Neural cell (in vitro differentiated cells): ENCODE data around the gene FHIT. TPM values are rescaled to one million over a fixed set of nuclear protein-coding genes. Genes with fewer than 3 reads are reported as not detected.

Source experiments
- H2AFZ ChIP-seq: fragments of 200-600, 300-800 bp; sonication (generic), shearing (Covaris generic); 2 replicates; pipeline ENCODE4 v1.6.0; 2014; ENCODE audit warnings: low read depth, mild to moderate bottlenecking, antibody characterized with exemption, low read length, moderate library complexity
- H3F3A ChIP-seq: fragments of 200-600 bp; shearing (Covaris generic); 2 replicates; pipeline ENCODE4 v1.6.1; 2016; ENCODE audit warnings: mild to moderate bottlenecking, moderate library complexity, mixed read lengths, antibody characterized with exemption, low read length; ENCODE audit not compliant: insufficient read depth, poor library complexity, severe bottlenecking
- H3K27ac ChIP-seq: fragments of 200-600, 300-800 bp; sonication (generic), shearing (Covaris generic); 2 replicates; pipeline ENCODE4 v1.5.1; 2014; ENCODE audit warnings: mild to moderate bottlenecking, low read length, moderate library complexity
- H3K27me3 ChIP-seq: fragments of 300-800, 200-600 bp; sonication (generic), shearing (Covaris generic); 2 replicates; pipeline ENCODE4 v1.6.0; 2014; ENCODE audit warnings: mild to moderate bottlenecking, low read depth, low read length, moderate library complexity; ENCODE audit not compliant: insufficient read depth
- H3K36me3 ChIP-seq: fragments of 300-800, 200-600 bp; sonication (generic), shearing (Covaris generic); 2 replicates; pipeline ENCODE4 v1.5.1; 2014; ENCODE audit warnings: mild to moderate bottlenecking, antibody characterized with exemption, low read length, moderate library complexity; ENCODE audit not compliant: insufficient read depth
- H3K4me2 ChIP-seq: fragments of 300-800, 200-600 bp; sonication (generic), shearing (Covaris generic); 2 replicates; pipeline ENCODE4 v1.6.0; 2014; ENCODE audit warnings: mild to moderate bottlenecking, low read length
- H3K4me3 ChIP-seq: fragments of 300-800, 200-600 bp; sonication (generic), shearing (Covaris generic); 2 replicates; pipeline ENCODE4 v1.5.1; 2014; ENCODE audit warnings: mild to moderate bottlenecking, low read length, moderate library complexity
- H3K79me2 ChIP-seq: fragments of 200-600 bp; shearing (Covaris generic); replicated peaks from 2 replicates; pipeline ENCODE4 v1.6.0; 2014; ENCODE audit warnings: mild to moderate bottlenecking, low read length, moderate library complexity; ENCODE audit not compliant: insufficient read depth
- H3K9ac ChIP-seq: fragments of 300-800, 200-600 bp; sonication (generic), shearing (Covaris generic); 2 replicates; pipeline ENCODE4 v1.6.1; 2016; ENCODE audit warnings: mild to moderate bottlenecking, low read length, mixed read lengths
- H3K9me2 ChIP-seq: fragments of 200-600 bp; shearing (Covaris generic); 2 replicates; pipeline ENCODE4 v1.6.1; 2016; ENCODE audit warnings: mild to moderate bottlenecking, low read length, mixed read lengths; ENCODE audit not compliant: insufficient read depth
- H3K9me3 ChIP-seq: fragments of 200-600, 300-800 bp; sonication (generic), shearing (Covaris generic); 2 replicates; pipeline ENCODE4 v1.6.1; 2016; ENCODE audit warnings: mild to moderate bottlenecking, mixed run types, low read length, moderate library complexity, mixed read lengths
- H4K20me1 ChIP-seq: fragments of 200-600 bp; shearing (Covaris generic); 2 replicates; pipeline ENCODE4 v1.6.1; 2016; ENCODE audit warnings: mild to moderate bottlenecking, mixed run types; ENCODE audit not compliant: insufficient read depth
- EP300 ChIP-seq: fragments of 450-650 bp; conservative IDR thresholded peaks from 2 replicates; pipeline ENCODE4 v1.6.1; 2014; ENCODE audit warnings: antibody characterized with exemption, mild to moderate bottlenecking, moderate library complexity; ENCODE audit not compliant: poor library complexity, severe bottlenecking
- EZH2 ChIP-seq: fragments of 200-600, 300-800 bp; shearing (Covaris generic), sonication (generic); IDR thresholded peaks from 2 replicates; pipeline ENCODE4 v1.6.1; 2014; ENCODE audit warnings: antibody characterized with exemption, low read length, borderline replicate concordance, mild to moderate bottlenecking; ENCODE audit not compliant: insufficient read depth, poor library complexity, severe bottlenecking
- MXI1 ChIP-seq: fragments of 450-650 bp; conservative IDR thresholded peaks from 2 replicates; pipeline ENCODE4 v1.6.1; 2014; ENCODE audit warnings: antibody characterized with exemption, mild to moderate bottlenecking; ENCODE audit not compliant: poor library complexity, severe bottlenecking
- POLR2AphosphoS5 ChIP-seq: IDR thresholded peaks from 2 replicates; pipeline ENCODE4 v1.6.1; 2012
- RAD21 ChIP-seq: fragments of 450-650 bp; conservative IDR thresholded peaks from 2 replicates; pipeline ENCODE4 v1.6.1; 2014; ENCODE audit warnings: antibody characterized with exemption, mild to moderate bottlenecking, moderate library complexity
- SMC3 ChIP-seq: fragments of 450-650 bp; conservative IDR thresholded peaks from 2 replicates; pipeline ENCODE4 v1.6.1; 2014; ENCODE audit warnings: antibody characterized with exemption, mild to moderate bottlenecking, moderate library complexity; ENCODE audit not compliant: poor library complexity
- TAF1 ChIP-seq: IDR thresholded peaks from 2 replicates; pipeline ENCODE4 v1.6.1; 2012; ENCODE audit warnings: low read depth
- polyA plus RNA-seq: library from polyadenylated mRNA; depleted of rRNA; stranded (reverse); fragments of >200 nt; gene quantifications from 2 replicates; pipeline ENCODE4 v1.2.3, GENCODE V29; 2014
- TF ChIP-seq, protein P1 (sequence below): IDR thresholded peaks from 2 replicates; pipeline ENCODE4 v1.6.1; 2012; ENCODE audit warnings: borderline replicate concordance
- TF ChIP-seq, protein P2 (sequence below): fragments of 450-650 bp; IDR thresholded peaks from 2 replicates; pipeline ENCODE4 v1.5.1; 2014; ENCODE audit warnings: antibody characterized with exemption, mild to moderate bottlenecking, moderate library complexity; ENCODE audit not compliant: poor library complexity, severe bottlenecking

Gene FHIT
- polyA plus RNA-seq, 1 donor from 2014 or later: not detected

DNA sequence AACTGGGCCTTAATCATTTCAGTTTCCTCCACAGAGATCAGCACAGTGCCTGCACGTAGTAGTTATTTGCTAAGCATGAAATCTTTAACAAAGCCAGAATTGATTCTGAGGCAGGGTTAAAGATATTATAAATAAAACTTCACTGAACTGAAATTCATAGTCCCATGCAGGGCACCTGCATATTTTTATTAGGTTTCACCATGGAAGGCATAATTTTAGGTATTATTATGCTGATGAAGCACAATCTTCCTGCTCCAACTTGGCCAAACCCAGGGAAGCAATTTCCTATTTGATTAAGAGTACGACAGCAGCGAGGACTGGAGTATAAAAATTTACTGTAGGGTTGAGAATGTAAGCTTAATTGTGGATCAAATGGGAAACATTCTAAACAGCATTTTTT, 1131.0 kb downstream of the FHIT start:
- Histone ChIP-seq H3K4me3 (no peak overlapping the region), H4K20me1 (no peaks in the 10 kb centered on the region), H3K9me2 (no peaks in the 10 kb centered on the region), H3K27me3 (no peaks in the 10 kb centered on the region), H3K4me2 (no peak overlapping the region), H3K9me3 (no peaks in the 10 kb centered on the region), H3K27ac (no peak overlapping the region), H3F3A (no peaks in the 10 kb centered on the region), H3K79me2 (no peaks in the 10 kb centered on the region), H3K9ac (no peak overlapping the region), H2AFZ (no peak overlapping the region), H3K36me3 (no peaks in the 10 kb centered on the region)
- TF ChIP-seq RAD21: no peak

DNA sequence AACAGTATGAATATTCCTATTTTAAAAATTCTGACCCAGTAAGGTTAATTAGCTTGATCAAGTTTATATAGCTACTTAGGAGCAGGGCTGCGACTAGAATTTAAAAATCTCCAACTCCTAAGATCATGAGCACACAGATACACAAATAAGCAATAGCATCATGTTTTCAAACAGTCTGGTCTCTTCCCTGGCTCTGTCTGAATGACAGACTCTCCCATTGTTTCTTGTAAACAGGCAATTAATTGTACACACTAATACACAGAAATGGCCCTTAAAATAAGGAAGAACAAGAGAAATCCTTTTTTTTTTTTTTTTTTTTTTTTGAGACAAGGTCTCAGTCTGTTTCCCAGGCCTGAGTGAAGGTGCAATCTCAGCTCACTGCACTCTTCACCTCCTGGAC, 1137.1 kb downstream of the FHIT start:
- Histone ChIP-seq H3K4me2 (no peak overlapping the region), H3K79me2 (no peaks in the 10 kb centered on the region), H3K27me3 (no peaks in the 10 kb centered on the region), H4K20me1 (no peaks in the 10 kb centered on the region), H3K4me3 (no peak overlapping the region), H2AFZ (no peak overlapping the region), H3K9me2 (no peaks in the 10 kb centered on the region), H3K9me3 (no peaks in the 10 kb centered on the region), H3K9ac (no peak overlapping the region), H3K36me3 (no peaks in the 10 kb centered on the region), H3K27ac (no peak overlapping the region), H3F3A (no peaks in the 10 kb centered on the region)
- TF ChIP-seq RAD21 (no peak), SMC3 (no peak), TAF1 (no peak), POLR2AphosphoS5 (no peak), EP300 (no peak), MXI1 (no peak)
- TF ChIP-seq, protein P1, sequence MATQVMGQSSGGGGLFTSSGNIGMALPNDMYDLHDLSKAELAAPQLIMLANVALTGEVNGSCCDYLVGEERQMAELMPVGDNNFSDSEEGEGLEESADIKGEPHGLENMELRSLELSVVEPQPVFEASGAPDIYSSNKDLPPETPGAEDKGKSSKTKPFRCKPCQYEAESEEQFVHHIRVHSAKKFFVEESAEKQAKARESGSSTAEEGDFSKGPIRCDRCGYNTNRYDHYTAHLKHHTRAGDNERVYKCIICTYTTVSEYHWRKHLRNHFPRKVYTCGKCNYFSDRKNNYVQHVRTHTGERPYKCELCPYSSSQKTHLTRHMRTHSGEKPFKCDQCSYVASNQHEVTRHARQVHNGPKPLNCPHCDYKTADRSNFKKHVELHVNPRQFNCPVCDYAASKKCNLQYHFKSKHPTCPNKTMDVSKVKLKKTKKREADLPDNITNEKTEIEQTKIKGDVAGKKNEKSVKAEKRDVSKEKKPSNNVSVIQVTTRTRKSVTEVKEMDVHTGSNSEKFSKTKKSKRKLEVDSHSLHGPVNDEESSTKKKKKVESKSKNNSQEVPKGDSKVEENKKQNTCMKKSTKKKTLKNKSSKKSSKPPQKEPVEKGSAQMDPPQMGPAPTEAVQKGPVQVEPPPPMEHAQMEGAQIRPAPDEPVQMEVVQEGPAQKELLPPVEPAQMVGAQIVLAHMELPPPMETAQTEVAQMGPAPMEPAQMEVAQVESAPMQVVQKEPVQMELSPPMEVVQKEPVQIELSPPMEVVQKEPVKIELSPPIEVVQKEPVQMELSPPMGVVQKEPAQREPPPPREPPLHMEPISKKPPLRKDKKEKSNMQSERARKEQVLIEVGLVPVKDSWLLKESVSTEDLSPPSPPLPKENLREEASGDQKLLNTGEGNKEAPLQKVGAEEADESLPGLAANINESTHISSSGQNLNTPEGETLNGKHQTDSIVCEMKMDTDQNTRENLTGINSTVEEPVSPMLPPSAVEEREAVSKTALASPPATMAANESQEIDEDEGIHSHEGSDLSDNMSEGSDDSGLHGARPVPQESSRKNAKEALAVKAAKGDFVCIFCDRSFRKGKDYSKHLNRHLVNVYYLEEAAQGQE: no peak
- TF ChIP-seq, protein P2, sequence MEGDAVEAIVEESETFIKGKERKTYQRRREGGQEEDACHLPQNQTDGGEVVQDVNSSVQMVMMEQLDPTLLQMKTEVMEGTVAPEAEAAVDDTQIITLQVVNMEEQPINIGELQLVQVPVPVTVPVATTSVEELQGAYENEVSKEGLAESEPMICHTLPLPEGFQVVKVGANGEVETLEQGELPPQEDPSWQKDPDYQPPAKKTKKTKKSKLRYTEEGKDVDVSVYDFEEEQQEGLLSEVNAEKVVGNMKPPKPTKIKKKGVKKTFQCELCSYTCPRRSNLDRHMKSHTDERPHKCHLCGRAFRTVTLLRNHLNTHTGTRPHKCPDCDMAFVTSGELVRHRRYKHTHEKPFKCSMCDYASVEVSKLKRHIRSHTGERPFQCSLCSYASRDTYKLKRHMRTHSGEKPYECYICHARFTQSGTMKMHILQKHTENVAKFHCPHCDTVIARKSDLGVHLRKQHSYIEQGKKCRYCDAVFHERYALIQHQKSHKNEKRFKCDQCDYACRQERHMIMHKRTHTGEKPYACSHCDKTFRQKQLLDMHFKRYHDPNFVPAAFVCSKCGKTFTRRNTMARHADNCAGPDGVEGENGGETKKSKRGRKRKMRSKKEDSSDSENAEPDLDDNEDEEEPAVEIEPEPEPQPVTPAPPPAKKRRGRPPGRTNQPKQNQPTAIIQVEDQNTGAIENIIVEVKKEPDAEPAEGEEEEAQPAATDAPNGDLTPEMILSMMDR: no peak

DNA sequence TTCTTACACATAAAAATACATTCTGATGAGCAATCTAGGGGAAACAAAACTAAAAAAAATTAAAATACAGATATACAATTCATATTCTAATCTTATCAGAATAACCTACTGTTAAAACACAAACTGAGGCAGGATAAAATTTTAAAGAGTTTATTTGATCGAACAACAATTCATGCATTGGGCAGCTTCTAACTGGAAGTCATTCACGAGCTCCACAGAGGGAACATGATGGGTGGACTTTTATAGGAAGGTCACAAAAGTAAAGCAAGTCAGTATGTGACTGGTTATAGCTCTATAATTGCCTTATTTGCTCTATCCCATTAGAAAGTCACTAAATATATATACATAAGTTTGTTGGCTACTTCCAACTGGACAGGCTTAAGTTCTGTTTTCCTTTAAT, 1144.0 kb downstream of the FHIT start:
- TF ChIP-seq TAF1: no peak
- TF ChIP-seq, protein P2: no peak
- no peak for TF ChIP-seq RAD21
- no peak for TF ChIP-seq EP300
- no peak for TF ChIP-seq SMC3
- no peak for TF ChIP-seq MXI1
- TF ChIP-seq POLR2AphosphoS5: no peak
- TF ChIP-seq EZH2: no peak
- TF ChIP-seq, protein P1: no peak
- H3K79me2 ChIP-seq: no peaks in the 10 kb centered on the region
- no peaks in the 10 kb centered on the region for H3F3A ChIP-seq
- H2AFZ ChIP-seq: no peak overlapping the region
- no peaks in the 10 kb centered on the region for H3K9me2 ChIP-seq
- no peak overlapping the region for H3K27ac ChIP-seq
- H3K4me3 ChIP-seq: no peak overlapping the region
- no peaks in the 10 kb centered on the region for H3K9me3 ChIP-seq
- no peak overlapping the region for H3K9ac ChIP-seq
- no peaks in the 10 kb centered on the region for H4K20me1 ChIP-seq
- H3K36me3 ChIP-seq: no peaks in the 10 kb centered on the region
- no peaks in the 10 kb centered on the region for H3K27me3 ChIP-seq
- no peak overlapping the region for H3K4me2 ChIP-seq
